ENCODE data around the gene PRKN. TPM values are rescaled to one million over a fixed set of nuclear protein-coding genes. Genes with fewer than 3 reads are reported as not detected.
"Not testable (repeated sequence)": the region's sequence is repeated elsewhere in the genome, so short reads cannot be mapped to it uniquely, and the experiment has no call there.

Gene PRKN
- total RNA-seq, 4 donors from 2014 or later: 4.4 to 669 (median 10.5) TPM

- Histone ChIP-seq H3K27me3 (no peaks in the 10 kb centered on the region), H3K36me3 (no peaks in the 10 kb centered on the region), H3K27ac (no peak overlapping the region), H3K4me3 (no peak overlapping the region), H3K4me1 (no peaks in the 10 kb centered on the region), H3K9me3 (no peaks in the 10 kb centered on the region)
- no peak for TF ChIP-seq POLR2A (IDR thresholded peaks at IDR 0.05)
- TF ChIP-seq CTCF (IDR thresholded peaks at IDR 0.05): no peak
- DNase-seq: no peak
Measured at GRCh38 chr6:162532283-162533008, 195.1 kb downstream of the PRKN start.

- not testable (repeated sequence) for DNase-seq, H3K9me3 ChIP-seq, H3K4me3 ChIP-seq, H3K27ac ChIP-seq, H3K36me3 ChIP-seq, H3K27me3 ChIP-seq, H3K4me1 ChIP-seq
Measured at GRCh38 chr6:162531391-162531790, 196.2 kb downstream of the PRKN start.

- TF ChIP-seq POLR2A (IDR thresholded peaks at IDR 0.05) (no peak), CTCF (IDR thresholded peaks at IDR 0.05) (no peak)
- Histone ChIP-seq H3K9me3 (no peaks in the 10 kb centered on the region), H3K27ac (no peak overlapping the region), H3K36me3 (no peaks in the 10 kb centered on the region), H3K4me3 (no peak overlapping the region), H3K4me1 (no peaks in the 10 kb centered on the region), H3K27me3 (no peaks in the 10 kb centered on the region)
- DNase-seq: peak in 1 of 3 donors; percentile 51
Measured at GRCh38 chr6:162528538-162528937, 199.0 kb downstream of the PRKN start.

- Histone ChIP-seq H3K27ac (peak overlapping the region in 1 of 4 donors; percentile 19), H3K36me3 (no peaks in the 10 kb centered on the region), H3K9me3 (no peaks in the 10 kb centered on the region), H3K27me3 (no peaks in the 10 kb centered on the region), H3K4me3 (no peak overlapping the region), H3K4me1 (no peaks in the 10 kb centered on the region)
- no peak for DNase-seq
- TF ChIP-seq CTCF (IDR thresholded peaks at IDR 0.05) (no peak), POLR2A (IDR thresholded peaks at IDR 0.05) (no peak)
Measured at GRCh38 chr6:162526960-162527359, 200.6 kb downstream of the PRKN start.

- H3K27ac ChIP-seq: no peak overlapping the region
- H3K9me3 ChIP-seq: no peaks in the 10 kb centered on the region
- no peak for DNase-seq
- no peak for TF ChIP-seq CTCF (IDR thresholded peaks at IDR 0.05)
- no peak for TF ChIP-seq POLR2A (IDR thresholded peaks at IDR 0.05)
- no peaks in the 10 kb centered on the region for H3K36me3 ChIP-seq
- H3K4me1 ChIP-seq: no peaks in the 10 kb centered on the region
- H3K4me3 ChIP-seq: no peak overlapping the region
- H3K27me3 ChIP-seq: no peaks in the 10 kb centered on the region
Measured at GRCh38 chr6:162525181-162525580, 202.4 kb downstream of the PRKN start.

GRCh38 chr6:162512744-162513143, 214.8 kb downstream of the PRKN start:
- Histone ChIP-seq H3K4me3 (no peak overlapping the region), H3K27me3 (no peaks in the 10 kb centered on the region), H3K4me1 (no peaks in the 10 kb centered on the region), H3K36me3 (no peaks in the 10 kb centered on the region), H3K9me3 (no peaks in the 10 kb centered on the region), H3K27ac (no peak overlapping the region)
- no peak for DNase-seq
- no peak for TF ChIP-seq CTCF (IDR thresholded peaks at IDR 0.05)
- no peak for TF ChIP-seq POLR2A (IDR thresholded peaks at IDR 0.05)
